HG02759 (cell line): ENCODE results near the gene PAEP.
"Not testable (repeated sequence)": the region's sequence is repeated elsewhere in the genome, so short reads cannot be mapped to it uniquely, and the experiment has no call there.

Experiments
- ATAC-seq: cut with Tn5 transposase; IDR thresholded peaks from one replicate; pipeline ENCODE4 v1.9.1; 2021; ENCODE audit warnings: mild to moderate bottlenecking, moderate library complexity; ENCODE audit not compliant: unreplicated experiment

The PAEP gene

DNA sequence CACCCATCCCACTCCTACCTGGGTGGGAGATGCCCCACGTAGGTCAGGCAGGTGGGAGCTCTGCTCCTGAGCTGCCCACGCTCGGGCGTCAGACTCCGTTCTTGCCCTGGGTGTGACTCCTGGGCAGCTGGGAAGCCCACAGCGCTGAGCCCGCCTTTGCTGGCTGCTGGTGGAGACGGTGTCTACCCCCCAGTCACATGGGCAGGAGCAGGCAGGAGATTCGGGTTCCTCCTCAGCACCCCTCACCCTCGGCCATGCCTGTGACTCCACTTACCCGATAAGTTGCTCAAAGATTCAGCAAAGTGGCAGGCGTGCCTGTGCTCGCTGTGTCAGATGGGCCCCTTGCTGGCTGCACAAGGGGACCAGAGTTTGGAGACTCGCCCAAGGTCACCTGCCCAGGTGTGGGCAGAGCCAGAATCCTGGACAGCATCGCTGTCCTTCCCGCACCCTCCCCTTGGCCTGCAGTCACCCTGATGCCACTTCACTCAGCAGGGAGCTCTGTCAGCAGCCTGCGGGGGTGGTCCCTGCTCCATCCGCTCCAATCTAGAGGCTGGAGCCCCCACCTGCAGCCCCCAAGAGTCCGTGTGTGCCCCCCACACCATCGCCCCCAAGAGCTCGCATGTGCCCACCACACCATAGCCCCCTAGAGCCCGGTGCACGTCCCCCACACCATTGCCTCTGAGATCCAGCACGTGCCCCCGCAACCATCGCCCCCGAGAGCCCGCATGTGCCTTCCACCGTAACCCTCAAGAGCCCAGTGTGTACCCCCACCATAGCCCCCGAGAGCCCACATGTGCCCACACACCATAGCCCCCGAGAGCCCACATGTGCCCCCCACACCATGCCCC, 36.1 kb upstream of the PAEP start:
- no peak for ATAC-seq

DNA sequence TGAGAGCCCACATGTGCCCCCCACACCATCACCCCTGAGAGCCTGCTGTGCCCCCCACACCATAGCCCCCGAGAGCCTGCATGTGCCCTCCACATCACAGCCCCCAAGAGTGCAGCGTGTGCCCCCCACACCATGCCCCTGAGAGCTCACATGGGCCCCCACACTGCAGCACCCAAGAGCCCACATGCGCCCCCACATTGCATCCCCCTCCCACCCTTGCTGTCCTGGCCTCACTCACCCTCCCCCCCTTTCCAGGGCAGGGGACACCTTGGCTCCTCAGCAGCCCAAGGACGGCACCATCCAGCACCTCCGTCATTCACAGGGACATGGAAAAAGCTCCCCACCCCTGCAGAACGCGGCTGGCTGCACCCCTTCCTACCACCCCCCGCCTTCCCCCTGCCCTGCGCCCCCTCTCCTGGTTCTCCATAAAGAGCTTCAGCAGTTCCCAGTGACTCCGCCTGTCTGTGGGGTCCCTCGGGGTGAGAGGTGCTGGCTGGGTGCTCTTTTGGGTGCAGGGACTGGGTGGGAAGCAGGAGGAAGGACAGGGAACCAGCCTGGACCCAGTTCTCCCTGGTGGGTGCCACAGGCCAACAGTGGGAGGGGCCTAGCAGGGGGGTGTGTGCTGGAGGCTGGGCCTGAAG, 35.3 kb upstream of the PAEP start:
- no peak for ATAC-seq

DNA sequence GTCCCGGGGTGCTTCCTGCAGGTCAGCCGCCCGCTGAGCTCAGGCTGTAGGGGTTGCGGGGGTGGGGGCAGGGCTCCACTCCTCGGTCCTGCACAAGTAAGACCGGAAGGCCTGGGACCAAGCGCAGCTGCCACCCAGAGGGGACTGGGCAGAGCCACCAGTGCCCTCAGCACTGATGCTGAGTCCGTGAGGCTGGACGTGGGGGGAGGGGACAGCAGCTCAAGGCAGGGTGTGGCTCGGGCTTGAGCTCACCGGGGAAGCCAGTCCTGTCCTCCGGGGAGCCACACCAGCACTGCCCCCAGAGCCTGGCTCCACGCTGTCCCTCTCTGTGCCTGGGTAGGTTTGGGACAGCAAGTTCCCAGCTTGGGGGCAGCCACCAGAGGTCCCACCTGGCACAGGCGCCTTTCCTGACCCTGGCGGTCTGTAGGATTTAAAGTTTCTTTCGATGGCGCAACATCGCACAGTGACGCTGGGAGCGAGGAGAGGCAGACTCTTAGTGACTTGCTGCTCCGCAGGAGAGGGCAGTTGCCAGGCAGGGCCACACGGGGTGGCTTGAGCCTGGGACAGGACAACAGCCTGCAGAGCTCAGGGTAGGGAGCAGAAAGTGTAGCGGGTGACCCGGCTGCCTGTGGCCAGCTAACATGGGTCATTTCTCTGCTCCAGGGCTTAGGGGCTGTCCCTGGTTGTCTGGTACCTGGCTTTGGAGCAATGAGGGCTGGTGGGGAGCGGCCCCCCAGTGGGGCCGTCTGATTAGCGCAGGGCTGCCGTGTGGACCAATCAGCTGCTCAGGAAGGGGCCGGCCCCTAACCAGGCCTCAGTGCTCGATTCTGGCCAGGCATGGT, 34.6 kb upstream of the PAEP start:
- ATAC-seq = no peak

DNA sequence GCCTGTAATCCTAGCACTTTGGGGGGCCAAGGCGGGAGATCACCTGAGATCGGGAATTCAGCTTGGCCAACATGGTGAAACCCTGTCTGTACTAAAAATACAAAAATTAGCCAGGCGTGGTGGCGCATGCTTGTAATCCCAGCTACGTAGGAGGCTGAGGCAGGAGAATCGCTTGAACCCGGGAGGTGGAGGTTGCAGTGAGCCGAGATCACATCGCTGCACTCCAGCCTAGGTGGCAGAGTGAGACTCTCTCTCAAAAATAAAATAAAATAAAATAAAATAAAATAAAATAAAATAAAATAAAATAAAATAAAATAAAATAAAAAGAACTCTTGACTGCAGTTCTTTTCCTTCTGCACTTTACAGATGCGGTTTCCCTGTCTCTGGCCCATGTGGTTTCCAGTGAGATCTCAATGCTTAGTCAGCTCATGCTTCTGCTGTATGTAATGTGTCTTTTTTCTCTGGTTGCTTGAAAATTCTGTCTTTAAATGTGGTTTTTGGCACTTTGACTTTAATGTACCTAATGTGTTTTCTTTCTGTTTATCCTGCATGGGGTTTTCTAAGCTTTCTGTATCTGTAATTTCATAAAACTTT, 32.6 kb upstream of the PAEP start:
- not testable (repeated sequence) for ATAC-seq

DNA sequence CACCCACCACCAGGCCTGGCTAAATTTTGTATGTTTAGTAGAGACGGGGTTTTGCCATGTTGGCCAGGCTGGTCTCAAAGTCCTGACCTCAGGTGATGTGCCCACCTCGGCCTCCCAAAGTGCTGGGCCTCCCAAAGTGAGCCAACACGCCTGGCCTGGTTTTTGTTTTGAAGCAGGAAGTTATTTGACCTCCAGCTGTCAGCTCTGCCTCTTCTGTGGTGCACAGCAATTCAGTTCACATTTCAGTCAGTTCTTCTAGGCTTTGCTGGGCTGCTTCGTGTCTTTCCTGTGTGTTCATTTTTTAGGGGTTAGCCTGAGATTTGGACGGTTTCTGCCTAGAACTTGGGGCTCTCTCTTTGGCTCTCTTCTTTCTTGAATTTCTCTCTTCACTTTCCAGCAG, 31.4 kb upstream of the PAEP start:
- ATAC-seq = no peak

DNA sequence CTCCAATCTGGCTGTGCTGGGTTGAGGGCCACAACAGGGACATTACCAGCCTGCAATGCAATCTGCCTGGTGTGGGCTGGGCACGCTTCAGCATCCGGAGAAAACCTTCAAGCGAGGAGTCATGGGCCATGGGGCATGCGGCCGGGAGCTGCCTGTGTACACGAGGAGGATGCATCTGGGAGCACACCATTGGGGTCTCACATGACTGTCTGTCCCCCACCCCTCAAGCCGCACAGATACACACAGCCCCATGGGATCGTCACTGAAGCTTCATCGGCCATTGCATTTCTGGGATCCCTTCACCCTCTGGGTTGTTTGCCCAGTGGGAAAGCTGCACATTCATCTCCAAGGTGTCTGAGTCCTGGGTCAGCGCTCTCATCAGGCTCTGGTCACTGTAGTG, 30.5 kb upstream of the PAEP start:
- ATAC-seq = no peak

DNA sequence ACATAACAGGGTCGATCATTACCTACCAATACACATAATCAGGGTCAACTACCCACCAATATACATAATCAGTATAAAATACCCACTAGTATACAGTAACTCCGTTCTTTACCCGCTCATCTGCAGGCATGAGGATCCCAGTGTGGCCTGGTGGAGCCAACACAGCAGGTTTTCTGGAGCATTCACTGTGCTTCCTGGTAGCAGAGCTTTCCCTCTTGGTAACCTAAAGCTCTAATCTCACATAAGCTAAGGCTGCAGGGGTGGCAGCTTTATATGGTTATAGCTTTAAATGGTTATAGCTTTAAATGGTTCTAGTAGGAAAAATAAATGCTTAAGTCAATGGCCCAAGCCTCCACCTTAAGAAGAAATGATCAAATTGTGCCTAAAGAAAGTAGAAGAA, 28.4 kb upstream of the PAEP start:
- no peak for ATAC-seq

DNA sequence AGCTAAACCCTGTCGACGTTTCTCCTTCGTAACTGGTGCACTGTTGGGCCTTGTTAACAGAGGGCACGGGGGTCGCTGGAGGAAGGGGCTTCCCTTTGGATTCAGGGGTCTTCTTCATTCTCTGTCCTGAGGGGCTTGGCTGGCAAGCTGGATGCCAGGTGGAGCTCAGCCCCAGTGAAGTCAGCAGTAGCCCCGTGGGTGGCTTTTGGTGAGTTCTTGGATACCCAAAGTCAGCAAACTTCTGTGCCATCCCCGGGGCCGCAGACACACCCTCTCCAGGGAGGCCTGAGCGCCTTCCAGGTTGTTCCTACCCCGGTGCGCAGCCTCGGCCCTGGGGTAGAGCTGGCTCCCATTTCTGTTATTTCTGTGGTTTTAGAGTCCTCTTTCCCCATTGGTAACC, 27.9 kb upstream of the PAEP start:
- no peak for ATAC-seq

DNA sequence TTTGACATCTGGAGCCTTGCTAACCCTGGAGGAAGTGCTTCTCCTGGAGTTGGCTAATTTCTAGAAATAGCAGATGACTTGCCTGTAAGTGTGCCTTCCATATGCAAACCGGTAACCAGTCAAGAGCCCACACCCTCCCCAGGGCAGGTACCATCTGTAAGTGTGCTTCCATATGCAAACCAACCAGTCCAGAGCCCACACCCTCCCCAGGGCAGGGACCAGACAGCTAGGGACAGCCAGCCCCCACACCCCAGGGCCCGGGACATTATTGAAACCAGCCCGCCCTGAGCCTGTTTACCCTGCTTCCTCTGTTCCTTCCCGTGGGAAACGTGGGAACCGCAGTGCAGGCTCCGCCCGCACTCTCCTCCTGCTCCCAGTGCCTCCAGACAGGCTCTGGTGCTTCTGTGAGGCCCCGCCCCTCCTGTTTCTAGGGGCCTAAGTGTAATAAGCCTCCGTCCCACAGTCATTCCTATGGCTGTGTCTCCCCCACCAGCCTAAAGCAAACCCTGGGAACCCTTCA, 27.3 kb upstream of the PAEP start:
- not testable (repeated sequence) for ATAC-seq

DNA sequence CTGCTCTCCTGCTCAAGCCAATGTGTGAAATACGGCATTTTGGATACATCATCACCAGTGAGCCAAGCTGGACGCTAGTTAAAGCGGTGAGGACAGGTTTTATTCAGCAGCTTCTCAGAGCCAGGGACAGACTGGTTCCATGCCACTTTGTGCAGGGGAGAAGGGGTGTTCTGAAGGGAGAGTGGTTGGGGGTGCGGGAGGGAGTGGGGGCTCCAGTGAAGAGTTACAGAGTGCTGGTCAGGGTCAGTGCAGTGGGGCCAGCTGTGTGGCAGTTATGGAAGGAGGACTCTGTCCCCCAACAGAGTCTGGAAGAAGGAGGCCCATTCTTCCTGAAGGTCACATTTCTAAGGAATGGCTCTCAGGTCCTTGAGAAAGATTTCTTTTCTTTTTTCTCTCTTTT, 26.7 kb upstream of the PAEP start:
- not testable (repeated sequence) for ATAC-seq

DNA sequence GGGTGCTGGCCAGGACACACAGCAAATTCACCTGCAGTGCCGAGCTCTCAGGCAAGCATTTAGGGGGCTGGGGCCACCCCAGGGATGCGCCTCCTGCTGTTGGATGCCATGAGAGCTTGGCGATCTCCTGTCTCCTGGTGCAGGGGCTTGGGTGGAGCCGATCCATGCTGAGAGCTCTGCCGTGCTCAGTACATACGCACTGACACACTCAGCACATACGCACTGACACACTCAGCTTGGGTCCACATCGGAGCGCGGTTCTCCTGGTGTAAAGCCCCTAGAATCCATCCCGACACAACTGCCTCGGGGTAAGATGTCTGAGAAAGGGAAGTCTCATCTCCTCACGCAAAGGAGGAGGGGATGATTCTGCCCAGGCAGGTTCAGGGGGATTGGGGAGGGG, 25.9 kb upstream of the PAEP start:
- ATAC-seq = not testable (repeated sequence)

DNA sequence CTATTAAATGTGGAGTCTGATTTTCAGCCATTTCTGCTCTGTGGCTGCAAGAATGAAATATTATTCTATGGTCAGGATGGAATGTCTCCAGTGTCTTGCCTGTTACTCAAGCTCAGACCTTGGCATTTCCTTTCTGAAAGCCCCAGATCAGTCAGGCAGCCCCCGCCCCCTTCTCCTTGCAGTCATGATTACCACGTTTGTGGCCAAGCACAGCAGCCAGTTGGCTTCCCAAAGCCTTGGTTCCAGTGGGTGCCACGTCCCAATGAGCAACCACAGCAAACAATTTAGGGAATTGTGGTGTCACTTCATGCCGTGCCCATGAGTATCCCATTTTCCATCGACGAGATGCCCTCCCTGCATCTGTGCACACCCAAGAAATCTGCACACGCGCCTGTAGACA, 25.3 kb upstream of the PAEP start:
- no peak for ATAC-seq

DNA sequence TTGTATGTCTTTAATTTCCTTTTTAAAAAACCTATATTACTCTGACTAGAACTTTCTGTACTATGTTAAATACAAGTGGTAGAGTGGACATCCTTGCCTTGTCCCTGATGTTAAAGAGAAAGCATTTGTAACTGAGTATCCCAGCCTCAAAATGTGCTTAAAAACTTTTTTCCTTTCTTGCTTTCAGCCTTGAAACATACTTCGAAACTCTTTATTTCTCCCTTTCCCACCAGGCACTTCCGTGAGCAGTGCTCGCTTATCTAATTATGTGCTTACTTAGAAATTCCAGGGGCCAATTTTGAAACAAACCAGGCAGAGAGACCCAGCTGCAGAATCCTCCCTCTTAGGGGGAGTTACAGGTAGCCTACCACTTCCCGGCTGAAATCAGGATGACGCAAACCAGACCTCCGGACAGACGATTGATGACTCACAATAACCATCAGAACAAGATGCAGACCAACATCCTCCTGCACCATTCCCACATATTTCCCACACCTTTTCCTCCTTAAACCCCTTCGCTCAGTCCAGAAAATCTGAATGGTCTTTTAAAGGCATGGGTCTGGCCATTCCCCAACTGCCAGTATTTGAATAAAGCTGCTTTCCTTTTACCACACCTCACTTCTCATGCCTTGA, 18.2 kb upstream of the PAEP start:
- not testable (repeated sequence) for ATAC-seq

DNA sequence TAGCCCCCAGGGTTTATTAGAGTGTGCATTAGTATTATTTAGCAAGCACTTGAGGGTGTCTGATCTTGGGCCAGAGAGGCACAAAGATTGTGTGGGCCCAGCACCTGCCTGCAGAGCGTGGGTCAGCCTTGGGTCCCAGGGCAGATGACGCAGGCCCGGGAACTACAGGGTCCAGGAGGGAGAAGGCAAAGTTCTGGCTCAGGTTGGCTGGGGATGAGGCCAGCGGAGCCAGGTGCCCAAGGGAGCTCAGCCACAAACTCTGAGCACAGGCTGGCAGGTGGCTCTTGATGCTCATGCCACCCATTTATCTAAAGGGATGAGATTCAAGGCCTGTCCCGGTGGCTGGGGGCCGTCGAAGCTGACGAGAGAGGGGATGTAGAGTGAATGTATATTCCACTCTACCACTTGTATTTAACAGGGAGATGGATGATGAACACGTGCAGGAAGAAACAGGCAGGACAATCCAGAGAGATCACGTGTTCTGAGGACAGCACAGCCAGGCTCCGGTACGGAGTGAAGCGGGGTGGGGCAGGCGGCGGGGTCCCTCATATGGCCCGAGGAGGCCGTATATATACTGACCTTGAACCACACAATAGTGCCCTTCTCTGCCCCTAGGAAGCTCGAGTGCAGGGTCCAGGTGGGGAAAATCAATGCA, 16.4 kb upstream of the PAEP start:
- ATAC-seq = no peak

DNA sequence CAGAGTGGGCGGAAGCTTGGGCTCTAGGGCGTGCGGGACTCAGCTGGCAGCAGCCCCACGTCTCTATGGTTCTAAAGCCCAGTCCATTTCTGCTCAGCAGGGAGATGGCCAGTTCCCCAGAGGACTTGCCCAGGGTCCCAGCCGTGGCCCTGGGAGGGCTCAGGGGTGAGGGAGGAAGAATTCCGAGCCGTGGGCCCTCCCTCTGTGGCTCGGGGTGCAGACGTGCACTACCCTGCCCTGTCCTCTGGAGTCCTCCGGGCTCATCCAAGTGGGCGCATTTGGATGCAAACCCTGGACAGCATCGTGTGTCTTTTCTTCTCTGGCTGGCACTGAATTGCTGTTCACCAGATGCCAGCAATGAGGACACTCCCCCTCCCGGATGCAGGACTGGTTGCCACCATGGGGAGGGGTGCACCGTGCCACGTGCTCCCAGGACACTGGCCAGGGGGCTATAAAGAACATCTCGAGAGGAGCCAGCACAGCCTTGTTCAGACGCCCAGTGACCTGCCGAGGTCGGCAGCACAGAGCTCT, 15.8 kb upstream of the PAEP start, which contains the start of gene OBP2A:
Gene OBP2A, plus strand, starts transcription at position 481 of the 531 bp plus-strand sequence. CDS start 55 bp downstream, outside the sequence.
- not testable (repeated sequence) for ATAC-seq

DNA sequence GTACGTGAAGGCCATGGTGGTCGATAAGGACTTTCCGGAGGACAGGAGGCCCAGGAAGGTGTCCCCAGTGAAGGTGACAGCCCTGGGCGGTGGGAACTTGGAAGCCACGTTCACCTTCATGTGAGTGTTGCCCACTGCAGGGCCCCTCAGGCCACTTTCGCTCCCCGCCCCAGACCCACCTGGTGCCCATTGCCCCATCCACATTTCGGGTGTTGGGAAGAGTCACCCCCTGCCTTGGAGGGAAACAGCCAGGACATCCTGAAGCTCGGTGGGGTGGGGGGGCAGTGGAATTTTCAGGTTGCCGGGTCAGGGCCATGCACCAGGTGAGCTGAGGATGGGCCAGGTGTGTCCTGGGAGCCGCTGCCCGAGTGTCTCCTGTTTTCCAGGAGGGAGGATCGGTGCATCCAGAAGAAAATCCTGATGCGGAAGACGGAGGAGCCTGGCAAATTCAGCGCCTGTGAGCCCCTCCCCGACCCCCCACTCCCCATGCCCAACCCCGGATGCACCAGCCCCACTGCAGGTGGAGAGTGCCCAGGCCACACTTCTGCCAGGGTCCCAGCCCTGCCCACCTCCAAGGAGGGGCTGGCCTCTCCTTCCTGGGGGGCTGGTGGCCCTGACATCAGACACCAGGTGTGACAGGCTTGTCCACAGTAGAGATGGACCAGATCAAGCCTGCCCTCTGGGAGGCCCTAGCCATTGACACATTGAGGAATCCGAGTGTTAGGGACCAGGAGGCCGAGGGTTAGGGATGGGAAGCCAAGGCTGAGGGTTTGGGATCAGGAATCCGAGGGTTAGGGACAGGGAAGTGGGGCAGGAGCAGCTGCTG, 14.6 kb upstream of the PAEP start:
- not testable (repeated sequence) for ATAC-seq

DNA sequence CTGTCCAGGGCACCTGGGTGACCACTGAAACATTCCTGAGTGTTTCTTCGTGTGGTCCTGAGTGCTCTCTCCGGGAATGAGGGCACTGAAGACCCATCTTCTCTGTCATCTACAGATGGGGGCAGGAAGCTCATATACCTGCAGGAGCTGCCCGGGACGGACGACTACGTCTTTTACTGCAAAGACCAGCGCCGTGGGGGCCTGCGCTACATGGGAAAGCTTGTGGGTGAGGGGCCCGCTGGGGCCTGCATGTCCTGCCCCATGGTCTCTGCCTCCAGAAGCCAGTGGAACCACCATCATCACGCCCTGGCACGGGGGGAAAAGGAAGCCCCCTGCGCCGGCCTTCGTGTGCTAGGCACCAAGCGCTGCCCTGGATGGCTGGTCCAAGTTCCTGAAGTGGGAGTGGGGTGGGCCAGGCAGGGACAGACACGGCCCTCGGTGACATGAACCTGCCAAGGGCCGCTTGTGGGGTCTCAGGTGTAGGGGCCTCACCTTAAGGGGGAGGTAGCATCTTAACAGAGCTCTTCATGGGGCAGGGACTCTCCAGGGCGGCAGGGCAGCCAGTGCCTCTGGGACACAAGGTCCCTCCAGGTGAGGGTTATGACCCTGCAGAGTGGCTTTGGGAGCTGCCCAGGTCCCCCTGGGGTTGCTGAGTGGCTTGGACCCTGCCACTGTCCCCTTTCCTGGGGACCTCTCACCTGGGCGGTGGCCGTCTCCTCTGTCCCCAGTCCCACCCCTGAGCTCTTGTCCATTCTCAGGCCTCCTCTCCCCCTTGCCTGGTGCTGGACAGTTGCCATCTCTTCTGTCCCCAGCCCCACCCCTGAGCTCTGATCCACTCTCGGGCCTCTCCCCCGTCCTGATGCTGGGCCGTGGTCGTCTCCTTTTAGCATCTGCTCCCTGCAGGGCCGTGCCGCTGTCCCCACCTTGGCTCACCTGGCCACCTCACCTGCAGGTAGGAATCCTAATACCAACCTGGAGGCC, 13.5 kb upstream of the PAEP start:
- ATAC-seq = no peak
